ENCODE data around the gene STON2. TPM values are rescaled to one million over a fixed set of nuclear protein-coding genes. Genes with fewer than 3 reads are reported as not detected.

STON2 gene
- polyA plus RNA-seq, 1 experiment, result not detected

DNA sequence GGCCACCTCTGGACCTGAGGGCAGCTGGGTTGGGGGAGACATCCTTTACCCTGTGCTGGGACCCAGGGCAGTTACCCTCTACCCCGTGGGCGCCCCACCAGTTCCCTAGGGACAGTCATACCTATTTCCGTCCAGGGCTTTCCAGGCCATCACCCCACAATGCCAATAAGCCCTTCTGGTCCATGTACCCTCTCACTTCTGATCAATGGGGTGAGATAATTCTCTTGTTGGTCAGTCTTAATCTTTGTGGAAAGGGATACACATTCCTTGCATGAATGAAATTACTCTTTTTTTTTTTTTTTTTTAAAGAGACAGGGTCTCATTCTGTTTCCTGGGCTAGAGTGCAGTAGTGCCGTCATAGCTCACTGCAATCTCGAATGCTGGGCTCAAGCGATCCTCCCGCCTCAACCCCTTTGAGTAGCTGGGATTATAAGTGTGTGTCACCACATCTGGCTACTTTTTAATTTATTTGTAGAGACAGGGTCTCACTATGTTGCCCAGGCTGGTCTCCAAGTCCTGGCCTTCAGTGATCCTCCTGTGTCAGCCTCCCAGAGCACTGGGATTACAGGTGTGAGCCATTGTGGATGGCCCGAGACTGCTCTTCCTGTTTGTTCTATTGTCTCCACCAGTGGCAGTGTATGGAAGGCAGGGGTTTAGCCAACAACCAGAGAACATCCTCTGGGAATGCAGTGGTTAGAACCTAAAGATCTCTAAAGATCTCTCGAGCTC is 46.3 kb upstream of the STON2 start:
- TF ChIP-seq, protein P1, sequence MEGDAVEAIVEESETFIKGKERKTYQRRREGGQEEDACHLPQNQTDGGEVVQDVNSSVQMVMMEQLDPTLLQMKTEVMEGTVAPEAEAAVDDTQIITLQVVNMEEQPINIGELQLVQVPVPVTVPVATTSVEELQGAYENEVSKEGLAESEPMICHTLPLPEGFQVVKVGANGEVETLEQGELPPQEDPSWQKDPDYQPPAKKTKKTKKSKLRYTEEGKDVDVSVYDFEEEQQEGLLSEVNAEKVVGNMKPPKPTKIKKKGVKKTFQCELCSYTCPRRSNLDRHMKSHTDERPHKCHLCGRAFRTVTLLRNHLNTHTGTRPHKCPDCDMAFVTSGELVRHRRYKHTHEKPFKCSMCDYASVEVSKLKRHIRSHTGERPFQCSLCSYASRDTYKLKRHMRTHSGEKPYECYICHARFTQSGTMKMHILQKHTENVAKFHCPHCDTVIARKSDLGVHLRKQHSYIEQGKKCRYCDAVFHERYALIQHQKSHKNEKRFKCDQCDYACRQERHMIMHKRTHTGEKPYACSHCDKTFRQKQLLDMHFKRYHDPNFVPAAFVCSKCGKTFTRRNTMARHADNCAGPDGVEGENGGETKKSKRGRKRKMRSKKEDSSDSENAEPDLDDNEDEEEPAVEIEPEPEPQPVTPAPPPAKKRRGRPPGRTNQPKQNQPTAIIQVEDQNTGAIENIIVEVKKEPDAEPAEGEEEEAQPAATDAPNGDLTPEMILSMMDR (IDR thresholded peaks at IDR 0.05; ENCODE audit: low read depth, low read length), result no peak
- no peak overlapping the region for H3K27ac ChIP-seq (ENCODE audit: low read depth, low read length)
- no peak for DNase-seq (ENCODE audit: low read depth, low spot score)
- H3K4me3 ChIP-seq (ENCODE audit: low read depth, low read length), result no peak overlapping the region
- ChIA-PET CTCF (no interaction called here), POLR2A (interaction anchor here (0.6 kb wide), 1 partner anchor 41 kb away, joined by 7 read pairs; no protein-coding TSS in a partner anchor)
- H3K9me3 ChIP-seq (ENCODE audit: control insufficient read depth, insufficient read depth, low read length), result no peaks in the 10 kb centered on the region
- peaks cover 10% of the 10 kb centered on the region for H3K27me3 ChIP-seq (ENCODE audit: control insufficient read depth, insufficient read depth, low read length)

DNA sequence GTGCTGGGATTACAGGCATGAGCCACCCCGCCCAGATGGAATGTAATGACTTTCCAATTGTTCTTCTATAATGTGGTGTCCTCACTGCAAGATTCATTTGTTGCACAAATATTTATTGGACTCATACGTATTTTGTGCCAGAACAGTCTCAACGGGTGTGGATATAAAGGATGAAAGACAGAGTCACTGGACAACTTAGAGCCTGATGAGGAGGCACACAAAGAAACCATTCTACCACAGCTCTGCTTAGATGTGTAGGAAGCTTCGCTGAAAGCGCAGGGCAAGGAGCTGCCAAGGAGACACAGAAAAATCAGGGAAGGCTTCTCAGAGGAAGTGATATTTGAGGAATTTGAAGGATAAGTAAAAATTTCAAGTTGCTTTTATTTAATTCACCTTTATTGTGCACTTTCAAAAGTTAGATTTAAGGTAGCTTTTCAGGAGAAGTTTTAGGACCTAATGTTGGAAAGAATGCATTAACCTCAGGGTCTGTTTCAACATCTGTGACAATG is 41.6 kb upstream of the STON2 start:
- H3K4me3 ChIP-seq (ENCODE audit: low read depth, low read length), result no peak overlapping the region
- no peak overlapping the region for H3K27ac ChIP-seq (ENCODE audit: low read depth, low read length)
- H3K9me3 ChIP-seq (ENCODE audit: control insufficient read depth, insufficient read depth, low read length), result no peaks in the 10 kb centered on the region; the same call in 1 of the 2 replicates
- H3K27me3 ChIP-seq (ENCODE audit: control insufficient read depth, insufficient read depth, low read length), result peaks cover 23% of the 10 kb centered on the region
- ChIA-PET CTCF (no interaction called here), POLR2A (no interaction called here)
- TF ChIP-seq, protein P1 (IDR thresholded peaks at IDR 0.05; ENCODE audit: low read depth, low read length), result no peak
- no peak for DNase-seq (ENCODE audit: low read depth, low spot score)

DNA sequence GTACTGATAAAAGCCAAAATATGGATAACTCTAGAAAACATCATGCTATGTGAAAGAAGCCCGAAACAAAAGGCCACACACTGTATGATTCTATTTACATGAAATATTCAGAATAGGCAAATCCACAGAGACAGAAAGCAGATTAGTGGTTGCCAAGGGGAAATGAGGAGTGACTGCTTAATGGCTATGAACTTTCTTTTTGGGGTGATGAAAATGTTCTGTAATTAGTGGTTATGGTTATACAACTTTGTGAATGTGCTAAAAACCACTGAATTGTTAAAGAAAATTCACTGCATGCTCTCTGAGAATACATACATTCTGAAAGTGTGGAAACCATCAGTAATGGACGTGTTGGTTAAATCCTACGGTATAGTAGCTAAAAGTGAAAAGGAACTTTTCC is 39.9 kb upstream of the STON2 start:
- POLR2A ChIA-PET, result no interaction called here
- TF ChIP-seq, protein P1 (IDR thresholded peaks at IDR 0.05; ENCODE audit: low read depth, low read length), result no peak
- Histone ChIP-seq H3K4me3 (ENCODE audit: low read depth, low read length) (no peak overlapping the region), H3K9me3 (ENCODE audit: control insufficient read depth, insufficient read depth, low read length) (no peaks in the 10 kb centered on the region; the same call in 1 of the 2 replicates), H3K27ac (ENCODE audit: low read depth, low read length) (no peak overlapping the region), H3K27me3 (ENCODE audit: control insufficient read depth, insufficient read depth, low read length) (peaks cover 34% of the 10 kb centered on the region)
- DNase-seq (ENCODE audit: low read depth, low spot score), result no peak
- CTCF ChIA-PET, result interaction anchor here (1.2 to 2.1 kb wide), 2 partner anchors 12 to 25 kb away, joined by 5 to 10 read pairs; no protein-coding TSS in a partner anchor

DNA sequence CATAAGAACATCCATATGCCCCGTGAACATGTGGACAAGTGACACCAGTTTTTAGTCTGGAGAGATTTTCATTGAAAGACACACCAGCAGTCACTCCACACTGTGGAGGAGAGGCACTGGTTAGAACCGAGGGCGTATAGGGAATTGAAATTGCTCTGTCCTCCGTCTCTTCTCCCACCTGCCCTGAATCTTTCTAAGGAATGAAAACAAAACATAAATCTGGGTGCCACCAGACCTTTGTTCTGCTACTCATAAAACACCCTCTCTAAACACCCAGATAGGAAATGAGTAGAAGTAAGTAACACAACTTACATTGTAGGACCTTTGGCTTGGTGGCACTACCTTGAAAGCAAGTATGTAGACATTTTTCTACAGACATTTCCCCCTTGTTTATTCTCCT is 37.1 kb upstream of the STON2 start:
- H3K27me3 ChIP-seq (ENCODE audit: control insufficient read depth, insufficient read depth, low read length), result peaks cover 54% of the 10 kb centered on the region
- TF ChIP-seq, protein P1 (IDR thresholded peaks at IDR 0.05; ENCODE audit: low read depth, low read length), result no peak
- H3K9me3 ChIP-seq (ENCODE audit: control insufficient read depth, insufficient read depth, low read length), result no peaks in the 10 kb centered on the region; the same call in 1 of the 2 replicates
- ChIA-PET POLR2A (no interaction called here), CTCF (interaction anchor here (0.6 kb wide), 1 partner anchor 507 kb away, joined by 3 read pairs; no protein-coding TSS in a partner anchor)
- H3K4me3 ChIP-seq (ENCODE audit: low read depth, low read length), result no peak overlapping the region
- H3K27ac ChIP-seq (ENCODE audit: low read depth, low read length), result no peak overlapping the region
- DNase-seq (ENCODE audit: low read depth, low spot score), result no peak

Data from AG04450 (cell line).